Measurements from ENCODE around the gene PGAP3.

DNA sequence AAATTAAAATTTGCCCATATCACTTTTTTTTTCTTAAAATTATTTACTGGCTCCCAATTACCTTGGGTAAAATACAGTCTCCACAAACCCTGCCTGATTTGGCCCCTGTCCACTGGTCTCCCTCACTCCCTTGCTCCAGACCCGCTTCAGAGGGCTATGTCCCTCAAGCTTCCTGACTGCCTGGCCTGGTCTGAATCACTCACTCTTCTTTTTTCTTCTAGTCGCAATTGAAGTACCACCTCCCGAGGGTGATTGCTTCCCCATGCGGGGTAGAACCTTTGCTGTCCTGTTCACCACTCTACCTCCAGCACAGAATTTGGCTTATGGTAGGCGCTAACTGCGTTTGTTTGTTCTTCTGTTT lies 598 bp upstream of the PGAP3 start:
- TF ChIP-seq, protein P1, sequence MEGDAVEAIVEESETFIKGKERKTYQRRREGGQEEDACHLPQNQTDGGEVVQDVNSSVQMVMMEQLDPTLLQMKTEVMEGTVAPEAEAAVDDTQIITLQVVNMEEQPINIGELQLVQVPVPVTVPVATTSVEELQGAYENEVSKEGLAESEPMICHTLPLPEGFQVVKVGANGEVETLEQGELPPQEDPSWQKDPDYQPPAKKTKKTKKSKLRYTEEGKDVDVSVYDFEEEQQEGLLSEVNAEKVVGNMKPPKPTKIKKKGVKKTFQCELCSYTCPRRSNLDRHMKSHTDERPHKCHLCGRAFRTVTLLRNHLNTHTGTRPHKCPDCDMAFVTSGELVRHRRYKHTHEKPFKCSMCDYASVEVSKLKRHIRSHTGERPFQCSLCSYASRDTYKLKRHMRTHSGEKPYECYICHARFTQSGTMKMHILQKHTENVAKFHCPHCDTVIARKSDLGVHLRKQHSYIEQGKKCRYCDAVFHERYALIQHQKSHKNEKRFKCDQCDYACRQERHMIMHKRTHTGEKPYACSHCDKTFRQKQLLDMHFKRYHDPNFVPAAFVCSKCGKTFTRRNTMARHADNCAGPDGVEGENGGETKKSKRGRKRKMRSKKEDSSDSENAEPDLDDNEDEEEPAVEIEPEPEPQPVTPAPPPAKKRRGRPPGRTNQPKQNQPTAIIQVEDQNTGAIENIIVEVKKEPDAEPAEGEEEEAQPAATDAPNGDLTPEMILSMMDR (conservative IDR thresholded peaks at IDR 0.05; ENCODE audit: low read depth, low read length): no peak
- no peak for TF ChIP-seq POLR2A (IDR thresholded peaks at IDR 0.05; ENCODE audit: low read depth, low read length)
- TF ChIP-seq, protein P2, sequence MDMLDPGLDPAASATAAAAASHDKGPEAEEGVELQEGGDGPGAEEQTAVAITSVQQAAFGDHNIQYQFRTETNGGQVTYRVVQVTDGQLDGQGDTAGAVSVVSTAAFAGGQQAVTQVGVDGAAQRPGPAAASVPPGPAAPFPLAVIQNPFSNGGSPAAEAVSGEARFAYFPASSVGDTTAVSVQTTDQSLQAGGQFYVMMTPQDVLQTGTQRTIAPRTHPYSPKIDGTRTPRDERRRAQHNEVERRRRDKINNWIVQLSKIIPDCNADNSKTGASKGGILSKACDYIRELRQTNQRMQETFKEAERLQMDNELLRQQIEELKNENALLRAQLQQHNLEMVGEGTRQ (IDR thresholded peaks at IDR 0.05; ENCODE audit: low read depth, low read length): no peak
- TF ChIP-seq MXI1 (IDR thresholded peaks at IDR 0.05; ENCODE audit: borderline replicate concordance, low read depth, low read length): no peak
- TF ChIP-seq CEBPB (IDR thresholded peaks at IDR 0.05; ENCODE audit: low read depth, low read length): no peak
- TF ChIP-seq RCOR1 (IDR thresholded peaks at IDR 0.05; ENCODE audit: insufficient replicate concordance, low read length): no peak
- no peak for TF ChIP-seq MAZ (IDR thresholded peaks at IDR 0.05; ENCODE audit: borderline replicate concordance, low read depth, low read length)
- no peak for TF ChIP-seq BHLHE40 (IDR thresholded peaks at IDR 0.05; ENCODE audit: low read depth, low read length)
- no peak for TF ChIP-seq RAD21 (IDR thresholded peaks at IDR 0.05; ENCODE audit: low read length)
- no peak for TF ChIP-seq NFE2L2 (IDR thresholded peaks at IDR 0.05; ENCODE audit: low read depth, low read length)
- no peak for TF ChIP-seq FOS (IDR thresholded peaks at IDR 0.05; ENCODE audit: low read depth, low read length)
- TF ChIP-seq MAFK (IDR thresholded peaks at IDR 0.05; ENCODE audit: low read depth, low read length): no peak
- TF ChIP-seq SMC3 (IDR thresholded peaks at IDR 0.05; ENCODE audit: low read depth, low read length): no peak

Data from IMR-90 (cell line).